Nephron (organoid): ENCODE results near the gene AMN1.

ENCODE experiments used
- H3K27ac Mint-ChIP-seq, 3 experiments: 2 replicates each; pipeline ENCODE4 v1.8.0; 2020; ENCODE audit warnings: mixed read lengths in 3 of 3, mild to moderate bottlenecking in 2 of 3, moderate library complexity in 1 of 3
- H3K27me3 Mint-ChIP-seq: 2 replicates; pipeline ENCODE4 v1.8.0; 2021; ENCODE audit warnings: low read depth, mild to moderate bottlenecking, moderate library complexity, mixed read lengths
- H3K36me3 Mint-ChIP-seq: 2 replicates; pipeline ENCODE4 v1.8.0; 2020; ENCODE audit warnings: low read depth, mixed read lengths
- H3K4me1 Mint-ChIP-seq: 2 replicates; pipeline ENCODE4 v1.8.0; 2020; ENCODE audit warnings: mixed read lengths
- H3K4me3 Mint-ChIP-seq, 3 experiments: 2 replicates each; pipeline ENCODE4 v1.8.0; 2020; ENCODE audit warnings: mild to moderate bottlenecking in 3 of 3, mixed read lengths in 3 of 3, moderate library complexity in 2 of 3
- H3K9me3 Mint-ChIP-seq: 2 replicates; pipeline ENCODE4 v1.8.0; 2020; ENCODE audit warnings: mixed read lengths
- CTCF ChIP-seq, 3 experiments: fragments of 200-600 bp; sonication (generic); IDR thresholded peaks; one replicate each; pipeline ENCODE4 v1.5.0; 2021; ENCODE audit warnings: antibody characterized with exemption in 3 of 3; ENCODE audit not compliant: unreplicated experiment in 3 of 3

AMN1 gene

DNA sequence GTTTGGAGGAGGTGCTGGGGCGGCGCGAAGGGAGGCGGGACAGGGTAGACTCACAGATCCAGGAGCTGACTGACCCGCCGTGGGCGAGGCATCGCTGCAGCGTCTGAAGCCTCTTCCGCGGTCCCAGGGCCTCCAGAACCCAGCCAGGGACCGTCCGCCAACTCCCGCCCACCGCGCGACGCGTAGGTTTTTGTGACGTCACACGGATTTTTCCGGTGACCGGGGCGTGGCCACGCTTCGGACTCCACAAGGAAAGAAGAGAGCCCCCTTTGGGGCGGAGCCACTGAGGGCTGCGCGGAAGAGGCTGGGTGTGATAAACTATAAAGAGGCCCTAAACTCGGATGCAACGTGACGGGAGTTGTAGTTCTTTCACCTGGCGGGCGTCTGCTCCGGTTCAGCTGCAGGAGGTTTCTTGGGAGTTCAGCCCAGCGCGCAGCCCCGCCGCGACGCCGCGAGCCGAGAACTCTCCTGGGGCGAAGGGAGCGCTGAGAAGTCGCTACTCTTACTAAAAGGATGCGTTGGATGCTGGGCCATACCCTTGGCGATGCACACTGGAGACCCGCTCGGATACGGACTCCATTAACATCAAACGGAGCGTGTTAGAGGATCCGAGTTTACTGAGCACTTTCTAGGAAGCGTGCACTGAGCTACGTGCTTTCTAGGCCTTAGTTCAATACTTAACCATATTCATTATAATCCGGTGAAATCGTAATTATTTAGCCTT lies at the start of gene AMN1:
Gene AMN1, minus strand, starts transcription at position 105 of the 724 bp plus-strand sequence. Its CDS starts 13 bp downstream, at position 92.
- Mint-ChIP-seq H3K27ac (peak within 1 kb of the TSS; percentile 98 to 99 (median 98)), H3K9me3 (peaks cover 8% of the 10 kb centered on the region), H3K27me3 (no peaks in the 10 kb centered on the region), H3K4me1 (peaks cover 30% of the 10 kb centered on the region), H3K4me3 (peak within 1 kb of the TSS; percentile 97 to 98 (median 98)), H3K36me3 (peaks cover 8% of the 10 kb centered on the region)
- no peak for TF ChIP-seq CTCF (IDR thresholded peaks at IDR 0.05; ENCODE audit: unreplicated experiment in 3 of 3)

DNA sequence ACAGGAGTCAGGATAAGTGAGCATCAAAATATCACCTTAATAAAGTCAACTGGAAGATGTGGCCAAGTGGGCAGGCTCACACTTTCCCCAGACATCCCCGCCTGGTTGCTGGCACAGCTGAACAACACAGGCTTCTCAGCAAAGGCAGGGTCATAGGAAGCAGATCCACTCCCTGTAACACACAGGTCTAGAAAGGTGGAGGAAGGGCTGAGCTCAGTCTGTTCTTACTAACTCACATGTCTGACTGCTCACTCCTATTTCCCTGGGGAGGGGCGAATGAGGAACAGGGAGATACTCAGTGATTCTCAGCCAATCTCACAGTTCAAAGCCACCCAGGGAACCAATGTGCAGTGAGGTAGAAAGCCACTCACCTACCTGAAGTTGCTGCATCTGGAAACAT lies 45.0 kb upstream of the AMN1 start:
- TF ChIP-seq CTCF (IDR thresholded peaks at IDR 0.05; ENCODE audit: unreplicated experiment in 3 of 3) = no peak

DNA sequence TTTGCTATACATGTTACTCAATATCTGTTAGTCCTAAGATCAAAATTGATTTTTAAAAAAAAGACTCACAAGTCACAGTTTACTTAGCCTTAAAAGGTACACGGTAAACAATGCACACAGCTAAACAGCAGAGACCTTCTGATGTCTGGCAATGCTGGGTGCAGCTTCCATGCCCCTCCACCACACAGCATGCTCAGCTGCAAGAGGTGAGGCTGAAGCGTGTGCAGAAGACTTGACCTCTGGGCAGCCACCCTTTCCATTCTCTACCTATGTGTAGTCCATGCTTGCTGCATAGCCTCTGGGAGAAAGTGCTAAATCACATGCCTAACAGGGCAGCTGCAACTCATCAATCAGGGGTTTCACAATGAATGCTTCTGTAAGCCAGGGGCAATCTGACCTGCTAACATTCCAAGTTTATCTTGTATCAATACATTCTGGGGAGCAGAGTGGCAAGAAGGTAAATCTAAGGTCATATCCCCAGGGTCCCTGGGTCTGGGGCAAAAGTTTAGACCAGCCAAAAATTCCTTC lies 44.5 kb upstream of the AMN1 start:
- peak overlapping the region in 2 of 3 experiments; percentile 36 to 58 for H3K27ac Mint-ChIP-seq

More for the DNA sequence above, 45.0 kb upstream of the AMN1 start:
- Mint-ChIP-seq H3K4me1 (peaks cover 13% of the 10 kb centered on the region), H3K4me3 (no peak overlapping the region), H3K27me3 (no peaks in the 10 kb centered on the region), H3K27ac (peak overlapping the region in 2 of 3 experiments; percentile 36 to 58), H3K9me3 (peaks cover 6% of the 10 kb centered on the region), H3K36me3 (no peaks in the 10 kb centered on the region)

DNA sequence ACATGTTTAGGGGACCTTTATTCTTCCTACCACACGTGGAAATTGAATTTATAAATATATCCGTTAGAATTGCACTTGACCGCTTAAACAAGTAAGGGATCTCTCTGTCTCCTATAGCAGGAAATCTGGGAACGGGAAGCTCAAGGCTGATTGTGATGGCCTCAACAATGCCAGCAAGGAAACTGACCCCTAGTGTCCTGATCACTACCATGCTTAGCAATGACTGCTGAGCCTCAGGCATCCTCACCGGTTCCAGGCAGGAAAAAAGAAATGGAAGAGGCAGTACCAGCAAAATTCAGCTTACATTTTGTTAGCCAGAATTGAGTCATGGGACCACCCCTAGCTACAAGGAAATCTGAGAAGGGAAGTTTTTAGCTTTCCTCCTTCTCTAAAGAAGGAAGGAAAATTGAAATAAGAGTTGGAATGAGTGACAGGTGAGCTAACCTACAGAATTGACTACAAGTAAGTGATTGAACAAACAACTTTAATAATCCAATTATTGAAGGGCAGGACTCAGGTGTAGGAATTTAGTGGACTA lies 43.9 kb upstream of the AMN1 start:
- peaks cover 13% of the 10 kb centered on the region for H3K4me1 Mint-ChIP-seq
- H3K4me3 Mint-ChIP-seq = no peak overlapping the region
- H3K27me3 Mint-ChIP-seq = no peaks in the 10 kb centered on the region
- no peaks in the 10 kb centered on the region for H3K36me3 Mint-ChIP-seq
- H3K27ac Mint-ChIP-seq = peak overlapping the region in 1 of 3 experiments; percentile 16
- no peak for TF ChIP-seq CTCF (IDR thresholded peaks at IDR 0.05; ENCODE audit: unreplicated experiment in 3 of 3)
- H3K9me3 Mint-ChIP-seq = peaks cover 6% of the 10 kb centered on the region

More for the DNA sequence above, 44.5 kb upstream of the AMN1 start:
- H3K27me3 Mint-ChIP-seq = no peaks in the 10 kb centered on the region
- no peak overlapping the region for H3K4me3 Mint-ChIP-seq
- H3K36me3 Mint-ChIP-seq = no peaks in the 10 kb centered on the region
- H3K4me1 Mint-ChIP-seq = peaks cover 13% of the 10 kb centered on the region
- H3K9me3 Mint-ChIP-seq = peaks cover 6% of the 10 kb centered on the region
- TF ChIP-seq CTCF (IDR thresholded peaks at IDR 0.05; ENCODE audit: unreplicated experiment in 3 of 3) = no peak

DNA sequence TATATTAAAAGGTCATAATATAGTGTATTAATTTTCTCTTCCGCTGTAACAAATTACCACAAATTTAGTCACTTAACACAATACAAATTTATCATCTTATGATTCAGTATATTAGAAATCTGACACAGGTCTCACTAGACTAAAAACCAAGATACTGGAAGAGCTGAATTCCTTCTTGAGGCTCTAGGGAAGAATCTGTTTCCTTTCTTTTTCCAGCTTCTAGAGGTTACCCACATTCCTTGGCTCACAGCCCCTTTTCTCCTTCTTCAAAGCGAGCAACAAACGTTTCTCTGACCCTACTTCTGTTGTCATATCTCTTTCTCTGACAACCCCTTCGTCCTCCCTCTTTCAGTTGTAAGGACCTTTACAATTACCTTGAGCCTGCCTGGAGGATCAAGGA lies 43.4 kb upstream of the AMN1 start:
- H3K27ac Mint-ChIP-seq = no peak overlapping the region
- H3K27me3 Mint-ChIP-seq = no peaks in the 10 kb centered on the region
- H3K9me3 Mint-ChIP-seq = peaks cover 6% of the 10 kb centered on the region
- no peak overlapping the region for H3K4me3 Mint-ChIP-seq
- H3K36me3 Mint-ChIP-seq = no peaks in the 10 kb centered on the region
- peaks cover 13% of the 10 kb centered on the region for H3K4me1 Mint-ChIP-seq
- TF ChIP-seq CTCF (IDR thresholded peaks at IDR 0.05; ENCODE audit: unreplicated experiment in 3 of 3) = no peak
